ENCODE data around the gene LYSMD3. TPM values are rescaled to one million over a fixed set of nuclear protein-coding genes. Genes with fewer than 3 reads are reported as not detected.

The LYSMD3 gene
- total and polyA plus RNA-seq, 9 of the 15 experiments (the other 6 are each of a cell fraction or from before 2014, with no cell fraction given), result 9.5 to 42.3 (median 20.7) TPM

DNA sequence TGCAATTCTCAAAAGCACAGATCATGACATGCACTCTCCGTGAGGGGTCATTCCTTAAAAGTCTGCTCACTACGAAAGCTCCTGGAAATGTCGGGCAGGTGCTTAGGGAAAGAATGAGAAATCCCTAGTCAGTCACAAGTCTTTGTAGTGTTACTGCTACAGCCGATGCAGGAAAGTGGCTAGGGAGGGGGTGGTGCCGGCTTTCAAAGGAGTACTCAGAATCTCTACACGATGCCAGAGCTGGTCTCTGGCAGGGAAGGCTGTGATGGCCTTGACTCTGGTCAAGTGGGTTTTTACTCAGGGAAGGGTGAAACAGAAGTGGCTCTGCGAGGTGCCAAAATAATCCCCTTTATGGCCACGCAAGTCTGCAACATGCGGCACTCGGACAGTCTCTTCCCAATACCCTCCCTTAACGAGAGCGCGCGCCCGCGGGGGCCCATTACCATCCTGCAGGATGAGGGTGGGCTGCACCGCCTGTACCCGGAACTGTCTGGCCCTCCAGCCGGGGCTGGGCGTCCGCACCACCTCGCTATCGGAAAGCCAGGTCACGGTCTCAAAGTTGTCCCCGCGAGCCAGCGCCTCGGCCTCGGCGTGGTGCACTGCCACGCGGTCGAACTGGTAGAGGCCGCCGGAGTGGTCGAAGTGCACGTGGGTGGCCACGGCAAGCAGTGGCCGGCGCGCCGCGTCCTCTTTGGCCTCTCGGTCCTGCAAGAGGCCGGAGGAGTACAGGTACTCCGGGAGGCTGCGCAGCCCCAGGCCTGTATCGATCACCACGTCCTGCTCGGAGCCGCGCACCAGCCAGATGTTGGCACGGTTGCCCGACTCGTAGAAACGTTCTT is 55.8 kb downstream of the LYSMD3 start (continued):
- TF ChIP-seq HNRNPH1 (optimal IDR thresholded peaks at IDR 0.05; ENCODE audit: low read depth, low read length) (no peak), MAZ (CRISPR knock-in tag; conservative IDR thresholded peaks at IDR 0.05 in 1 of 2, IDR thresholded peaks at IDR 0.05 in 1 of 2) (no peak; a peak in 1 of 4 replicates), ZNF212 (CRISPR knock-in tag; IDR thresholded peaks at IDR 0.05) (no peak), STAT5A (IDR thresholded peaks at IDR 0.05; ENCODE audit: borderline replicate concordance, low read length) (no peak), JUND (IDR thresholded peaks at IDR 0.05; ENCODE audit: borderline replicate concordance, low read depth, low read length) (no peak), JUND (tag; IDR thresholded peaks at IDR 0.05; ENCODE audit: borderline replicate concordance, low read depth, low read length) (no peak), POLR2B (IDR thresholded peaks at IDR 0.05; ENCODE audit: low read depth, partially characterized antibody) (no peak), HNRNPLL (IDR thresholded peaks at IDR 0.05; ENCODE audit: low read depth, low read length, poor library complexity, severe bottlenecking) (no peak), ZBED1 (IDR thresholded peaks at IDR 0.05) (no peak), TEAD1 (CRISPR knock-in tag; IDR thresholded peaks at IDR 0.05) (peak in 1 of 2 experiments; percentile 87; a peak in 2 of 4 replicates), CBX1 (IDR thresholded peaks at IDR 0.05; ENCODE audit: low read depth) (no peak), ELF2 (CRISPR knock-in tag; IDR thresholded peaks at IDR 0.05) (no peak), ATF1 (CRISPR knock-in tag; IDR thresholded peaks at IDR 0.05) (peak; percentile 11; the same call in 1 of the 2 replicates), ATF1 (tag; IDR thresholded peaks at IDR 0.05) (no peak), LARP7 (IDR thresholded peaks at IDR 0.05) (no peak), MAFK (IDR thresholded peaks at IDR 0.05; ENCODE audit: low read length) (no peak), RNF2 (IDR thresholded peaks at IDR 0.05) (no peak), ZNF143 (CRISPR knock-in tag; IDR thresholded peaks at IDR 0.05) (no peak; the same call in none of the 2 replicates), EWSR1 (IDR thresholded peaks at IDR 0.05; ENCODE audit: borderline replicate concordance, low read depth, partially characterized antibody) (no peak), ZNF766 (CRISPR knock-in tag; conservative IDR thresholded peaks at IDR 0.05) (no peak)
- TF ChIP-seq, protein P1, sequence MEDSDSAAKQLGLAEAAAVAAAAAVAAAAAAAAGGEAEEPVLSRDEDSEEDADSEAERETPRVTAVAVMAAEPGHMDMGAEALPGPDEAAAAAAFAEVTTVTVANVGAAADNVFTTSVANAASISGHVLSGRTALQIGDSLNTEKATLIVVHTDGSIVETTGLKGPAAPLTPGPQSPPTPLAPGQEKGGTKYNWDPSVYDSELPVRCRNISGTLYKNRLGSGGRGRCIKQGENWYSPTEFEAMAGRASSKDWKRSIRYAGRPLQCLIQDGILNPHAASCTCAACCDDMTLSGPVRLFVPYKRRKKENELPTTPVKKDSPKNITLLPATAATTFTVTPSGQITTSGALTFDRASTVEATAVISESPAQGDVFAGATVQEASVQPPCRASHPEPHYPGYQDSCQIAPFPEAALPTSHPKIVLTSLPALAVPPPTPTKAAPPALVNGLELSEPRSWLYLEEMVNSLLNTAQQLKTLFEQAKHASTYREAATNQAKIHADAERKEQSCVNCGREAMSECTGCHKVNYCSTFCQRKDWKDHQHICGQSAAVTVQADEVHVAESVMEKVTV (CRISPR knock-in tag; IDR thresholded peaks at IDR 0.05), result no peak
- TF ChIP-seq, protein P2, sequence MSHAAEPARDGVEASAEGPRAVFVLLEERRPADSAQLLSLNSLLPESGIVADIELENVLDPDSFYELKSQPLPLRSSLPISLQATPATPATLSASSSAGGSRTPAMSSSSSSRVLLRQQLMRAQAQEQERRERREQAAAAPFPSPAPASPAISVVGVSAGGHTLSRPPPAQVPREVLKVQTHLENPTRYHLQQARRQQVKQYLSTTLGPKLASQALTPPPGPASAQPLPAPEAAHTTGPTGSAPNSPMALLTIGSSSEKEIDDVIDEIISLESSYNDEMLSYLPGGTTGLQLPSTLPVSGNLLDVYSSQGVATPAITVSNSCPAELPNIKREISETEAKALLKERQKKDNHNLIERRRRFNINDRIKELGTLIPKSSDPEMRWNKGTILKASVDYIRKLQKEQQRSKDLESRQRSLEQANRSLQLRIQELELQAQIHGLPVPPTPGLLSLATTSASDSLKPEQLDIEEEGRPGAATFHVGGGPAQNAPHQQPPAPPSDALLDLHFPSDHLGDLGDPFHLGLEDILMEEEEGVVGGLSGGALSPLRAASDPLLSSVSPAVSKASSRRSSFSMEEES (CRISPR knock-in tag; IDR thresholded peaks at IDR 0.05), result no peak; the same call in 1 of the 2 replicates
- TF ChIP-seq, protein P3, sequence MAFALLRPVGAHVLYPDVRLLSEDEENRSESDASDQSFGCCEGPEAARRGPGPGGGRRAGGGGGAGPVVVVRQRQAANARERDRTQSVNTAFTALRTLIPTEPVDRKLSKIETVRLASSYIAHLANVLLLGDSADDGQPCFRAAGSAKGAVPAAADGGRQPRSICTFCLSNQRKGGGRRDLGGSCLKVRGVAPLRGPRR (CRISPR knock-in tag; IDR thresholded peaks at IDR 0.05), result no peak
- TF ChIP-seq, protein P4, sequence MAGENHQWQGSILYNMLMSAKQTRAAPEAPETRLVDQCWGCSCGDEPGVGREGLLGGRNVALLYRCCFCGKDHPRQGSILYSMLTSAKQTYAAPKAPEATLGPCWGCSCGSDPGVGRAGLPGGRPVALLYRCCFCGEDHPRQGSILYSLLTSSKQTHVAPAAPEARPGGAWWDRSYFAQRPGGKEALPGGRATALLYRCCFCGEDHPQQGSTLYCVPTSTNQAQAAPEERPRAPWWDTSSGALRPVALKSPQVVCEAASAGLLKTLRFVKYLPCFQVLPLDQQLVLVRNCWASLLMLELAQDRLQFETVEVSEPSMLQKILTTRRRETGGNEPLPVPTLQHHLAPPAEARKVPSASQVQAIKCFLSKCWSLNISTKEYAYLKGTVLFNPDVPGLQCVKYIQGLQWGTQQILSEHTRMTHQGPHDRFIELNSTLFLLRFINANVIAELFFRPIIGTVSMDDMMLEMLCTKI (IDR thresholded peaks at IDR 0.05; ENCODE audit: partially characterized antibody), result no peak

All from K562 (cell line).